Glomerular visceral epithelial cell (primary cell): ENCODE data around the gene KRT82.
"Not testable (repeated sequence)": the region's sequence is repeated elsewhere in the genome, so short reads cannot be mapped to it uniquely, and the experiment has no call there.

Experiments
- DNase-seq: peaks from one replicate; pipeline ENCODE4 v3.0.0-alpha.2; 2016; ENCODE audit errors: extremely low spot score

The KRT82 gene

GRCh38 chr12:52413202-52413601 lies 7.1 kb upstream of the KRT82 start:
- no peak for DNase-seq

- DNase-seq = no peak
These were observed 5.7 kb upstream of the KRT82 start for GRCh38 chr12:52411815-52412214.

GRCh38 chr12:52410589-52411248 lies 4.6 kb upstream of the KRT82 start:
- not testable (repeated sequence) for DNase-seq

GRCh38 chr12:52407918-52408317 lies 1.8 kb upstream of the KRT82 start:
- DNase-seq = no peak

- DNase-seq = no peak
These were observed 1.2 kb downstream of the KRT82 start for GRCh38 chr12:52404951-52405350.

GRCh38 chr12:52403561-52403960 lies 2.6 kb downstream of the KRT82 start:
- DNase-seq = no peak

- no peak for DNase-seq
These were observed 3.1 kb downstream of the KRT82 start for GRCh38 chr12:52402873-52403540.

GRCh38 chr12:52402377-52402776 lies 3.8 kb downstream of the KRT82 start:
- DNase-seq = no peak

GRCh38 chr12:52401926-52402325 lies 4.2 kb downstream of the KRT82 start:
- DNase-seq = no peak

- no peak for DNase-seq
These were observed 4.6 kb downstream of the KRT82 start for GRCh38 chr12:52401526-52401925.

- no peak for DNase-seq
These were observed 5.2 kb downstream of the KRT82 start for GRCh38 chr12:52400906-52401305.

- no peak for DNase-seq
These were observed 6.4 kb downstream of the KRT82 start for GRCh38 chr12:52399756-52400155.

GRCh38 chr12:52398176-52398575 lies 8.0 kb downstream of the KRT82 start:
- no peak for DNase-seq

- no peak for DNase-seq
These were observed 9.5 kb downstream of the KRT82 start for GRCh38 chr12:52396656-52397055.

- DNase-seq = no peak
These were observed 10.2 kb downstream of the KRT82 start for GRCh38 chr12:52395761-52396434.

- no peak for DNase-seq
These were observed 11.2 kb downstream of the KRT82 start for GRCh38 chr12:52394836-52395405.

- DNase-seq = no peak
These were observed 13.6 kb downstream of the KRT82 start for GRCh38 chr12:52392465-52393007.

- DNase-seq = peak; percentile 65
These were observed 14.5 kb downstream of the KRT82 start for GRCh38 chr12:52391618-52392002.

GRCh38 chr12:52390739-52391617 lies 15.2 kb downstream of the KRT82 start:
- peak; percentile 40 for DNase-seq

- DNase-seq = no peak
These were observed 16.6 kb downstream of the KRT82 start for GRCh38 chr12:52389313-52390207.
